LHCN-M2 (cell line): ENCODE data around the gene HSD17B8. TPM values are rescaled to one million over a fixed set of nuclear protein-coding genes. Genes with fewer than 3 reads are reported as not detected.

Experiments
- DNase-seq: peaks from one replicate; pipeline ENCODE4 v3.0.0-alpha.2; 2012; ENCODE audit warnings: low read depth
- total RNA-seq: library from RNA; depleted of rRNA; stranded (reverse); fragments of >200 nt; gene quantifications from 2 replicates; pipeline ENCODE4 v1.2.3, GENCODE V29; 2014

HSD17B8 gene
- total RNA-seq, 1 experiment from 2014 or later, result 9.1 TPM

DNA sequence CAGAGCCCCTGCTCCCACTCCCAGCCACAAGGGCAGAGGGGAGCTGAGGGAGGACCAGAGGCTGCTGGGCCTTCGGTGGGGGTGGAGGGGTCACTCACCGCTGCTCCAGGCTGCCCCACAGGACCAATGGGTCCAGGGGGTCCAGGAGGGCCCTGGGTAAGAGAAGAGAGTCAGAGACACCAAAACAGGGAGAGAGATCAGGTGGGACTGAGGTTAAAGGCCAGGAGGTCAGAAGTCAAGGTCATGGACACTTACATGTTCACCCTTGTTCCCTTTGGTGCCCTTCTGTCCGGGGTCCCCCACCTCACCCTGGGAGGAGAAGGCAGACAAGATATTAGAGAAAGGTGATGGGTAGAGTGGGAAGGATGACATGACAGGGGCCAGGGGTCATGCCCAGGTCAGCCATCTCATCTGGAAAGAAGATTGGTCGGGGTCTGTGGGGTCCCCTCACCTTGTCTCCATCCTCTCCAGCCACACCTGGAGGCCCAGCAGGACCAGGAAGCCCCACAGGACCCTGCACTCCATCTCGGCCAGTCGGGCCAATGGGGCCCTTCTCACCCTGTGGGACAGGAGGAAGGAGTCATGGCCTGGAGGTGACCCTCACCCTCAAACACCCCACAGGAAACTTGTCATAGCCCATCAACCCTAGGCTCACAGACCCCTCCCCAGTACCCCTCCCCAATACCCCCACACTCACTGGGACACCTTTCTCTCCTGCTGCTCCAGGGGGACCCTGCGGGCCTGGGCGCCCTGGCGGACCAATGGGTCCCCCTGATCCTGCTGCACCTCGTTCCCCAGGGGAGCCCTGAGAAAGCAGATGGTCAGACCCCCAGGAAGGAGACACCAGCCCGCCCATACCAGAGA, 33.2 kb upstream of the HSD17B8 start:
- no peak for DNase-seq

DNA sequence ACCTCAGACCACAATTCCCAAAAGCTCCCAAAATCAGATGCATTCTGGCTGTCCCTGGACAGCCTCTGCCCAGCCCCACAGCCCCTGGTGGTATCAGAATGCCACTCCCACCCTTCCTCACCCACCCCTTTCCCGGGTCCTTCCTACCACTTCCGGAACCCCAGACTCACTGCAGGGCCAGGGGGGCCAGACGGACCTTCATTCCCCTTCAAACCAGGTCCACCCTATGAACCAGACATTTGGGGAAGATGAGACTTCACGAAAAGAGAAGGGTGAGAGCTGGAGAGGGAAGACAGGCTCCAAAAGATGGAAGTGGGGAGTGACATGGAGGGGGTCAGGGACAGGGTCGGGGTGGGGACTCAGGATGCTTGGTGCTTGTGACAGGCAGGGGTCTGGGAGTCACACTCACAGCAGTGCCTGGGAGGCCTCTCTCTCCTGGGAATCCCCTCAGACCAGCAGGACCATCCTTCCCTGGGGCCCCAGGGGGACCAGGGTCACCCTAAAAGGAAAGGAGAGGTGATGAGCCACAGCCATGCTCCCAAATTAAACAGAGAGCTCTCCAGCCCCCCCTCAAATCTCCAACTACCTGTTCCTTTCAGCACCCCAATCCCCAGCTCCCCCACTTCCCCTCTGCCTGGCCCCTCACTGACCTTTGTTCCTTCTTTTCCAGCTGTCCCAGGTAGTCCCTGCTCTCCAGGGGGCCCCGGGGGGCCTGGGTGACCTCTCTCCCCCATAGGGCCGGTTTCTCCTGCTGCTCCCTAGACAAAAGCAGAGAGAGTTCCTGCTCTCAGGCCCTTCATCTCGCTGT, 32.4 kb upstream of the HSD17B8 start:
- no peak for DNase-seq

DNA sequence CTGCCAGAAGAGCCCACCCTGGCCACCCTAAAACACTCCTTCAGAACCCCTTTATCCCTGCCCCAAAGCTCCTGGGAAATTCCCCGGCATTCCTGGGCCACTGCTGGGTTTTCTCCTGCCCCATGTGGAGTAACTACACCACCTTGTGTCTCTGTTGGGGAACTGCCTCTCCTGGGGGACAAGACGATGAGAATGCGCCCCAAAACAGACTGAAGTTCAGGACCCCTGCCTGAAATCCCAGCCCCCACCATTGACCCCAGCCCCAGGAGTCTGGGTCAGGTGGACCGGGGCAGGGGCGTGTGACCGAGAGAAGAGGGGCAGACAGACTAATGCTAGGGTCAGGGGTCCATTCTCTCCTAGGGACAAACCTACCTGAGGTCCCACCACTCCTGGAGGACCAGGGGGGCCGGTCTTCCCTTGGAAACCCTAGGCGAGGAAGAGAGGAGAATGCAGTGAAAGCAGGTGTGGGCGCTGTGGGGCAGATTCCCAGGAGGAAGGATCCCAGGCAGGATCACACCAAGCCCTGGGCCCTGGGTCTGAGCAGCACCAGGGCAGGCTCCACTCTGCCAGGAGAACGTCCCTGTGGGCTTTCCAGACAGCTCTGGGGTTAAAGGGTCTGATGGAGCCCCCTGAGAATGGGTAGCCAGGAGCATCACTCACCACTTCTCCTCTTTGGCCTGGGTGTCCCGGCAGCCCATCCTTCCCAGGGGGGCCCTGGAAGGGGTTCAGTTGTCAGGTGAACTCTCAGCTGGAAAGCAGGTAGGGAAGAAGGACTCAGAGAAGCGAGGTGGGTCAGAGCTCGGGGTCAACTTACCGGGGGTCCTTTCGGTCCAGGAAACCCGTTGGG, 31.5 kb upstream of the HSD17B8 start:
- peak; percentile 39 for DNase-seq

DNA sequence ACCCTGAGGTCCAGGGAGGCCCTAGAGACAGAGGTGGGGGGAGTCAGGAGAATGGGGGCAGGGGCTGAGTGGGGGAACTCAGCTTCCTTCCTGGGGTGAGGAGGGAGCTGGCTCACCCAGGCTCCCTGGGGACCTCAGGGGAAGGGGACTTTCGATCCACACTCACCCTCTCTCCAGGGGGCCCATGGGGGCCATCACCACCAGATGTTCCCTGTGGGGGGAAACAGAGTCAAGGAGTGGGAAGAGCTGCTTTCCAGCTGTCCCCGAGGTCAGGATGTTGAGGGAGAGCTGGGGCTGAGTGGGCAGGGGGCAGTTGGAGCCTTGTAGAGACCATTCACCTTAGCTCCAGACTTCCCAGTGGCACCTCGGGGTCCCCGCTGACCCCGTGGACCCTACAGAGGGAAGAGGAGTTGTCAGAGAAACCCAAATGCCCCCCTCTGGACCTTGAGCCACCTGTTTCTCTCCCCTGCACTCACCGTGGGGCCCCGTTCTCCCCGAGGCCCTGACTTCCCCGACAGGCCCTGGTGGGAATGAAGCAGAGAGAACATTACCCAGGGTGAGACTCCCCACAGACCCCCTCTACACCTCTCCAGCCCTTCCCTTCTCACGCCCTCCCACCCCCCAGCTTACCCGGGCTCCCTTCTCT, 30.8 kb upstream of the HSD17B8 start:
- DNase-seq, result no peak

DNA sequence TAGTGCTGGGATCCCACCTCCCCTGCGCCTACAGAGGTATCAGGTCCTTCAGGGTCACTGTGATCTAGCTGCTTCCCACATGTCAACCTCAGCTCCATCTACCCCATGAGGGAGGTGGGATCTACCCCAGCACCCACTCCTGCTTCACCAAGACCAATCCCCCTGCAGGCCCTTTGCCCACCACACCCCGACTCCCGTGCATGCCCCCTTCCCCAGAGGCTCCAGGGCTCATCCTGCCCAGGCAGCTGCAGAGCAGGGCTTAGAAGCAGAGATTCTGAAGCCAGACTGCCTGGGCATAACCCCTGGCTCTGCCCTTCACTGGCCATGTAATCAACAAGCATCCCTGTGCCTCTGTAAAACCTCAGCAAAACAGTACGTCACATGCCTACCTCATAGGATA, 29.7 kb upstream of the HSD17B8 start:
- no peak for DNase-seq

DNA sequence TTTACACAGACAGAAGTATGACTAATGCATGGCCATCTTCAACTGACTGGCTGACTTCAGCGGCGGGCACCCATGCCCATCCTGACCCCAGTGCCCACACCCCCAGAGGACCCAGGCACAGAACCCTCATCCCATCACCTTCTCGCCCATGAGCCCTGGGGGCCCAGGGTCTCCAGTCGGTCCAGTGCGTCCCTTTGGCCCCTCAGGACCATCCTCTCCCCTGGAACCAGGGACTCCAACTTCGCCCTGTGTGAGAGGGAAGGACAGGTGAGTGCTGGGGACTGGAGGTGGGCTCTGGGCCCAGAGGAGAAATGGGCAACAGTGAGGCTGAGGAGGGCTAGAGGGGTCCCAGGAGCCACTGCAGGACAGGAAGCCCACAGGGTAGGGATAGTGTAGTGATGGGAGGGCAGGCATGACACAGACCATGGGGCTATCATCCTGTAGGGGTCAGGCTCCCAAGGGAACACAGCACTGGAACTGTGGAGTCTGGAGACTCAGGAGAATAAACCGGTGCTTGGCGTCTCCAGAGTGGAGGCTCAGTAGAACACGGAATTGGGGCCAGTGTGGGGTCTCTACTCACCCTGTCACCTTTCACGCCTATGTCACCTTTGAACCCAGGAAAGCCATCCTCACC, 28.9 kb upstream of the HSD17B8 start:
- DNase-seq, result no peak

DNA sequence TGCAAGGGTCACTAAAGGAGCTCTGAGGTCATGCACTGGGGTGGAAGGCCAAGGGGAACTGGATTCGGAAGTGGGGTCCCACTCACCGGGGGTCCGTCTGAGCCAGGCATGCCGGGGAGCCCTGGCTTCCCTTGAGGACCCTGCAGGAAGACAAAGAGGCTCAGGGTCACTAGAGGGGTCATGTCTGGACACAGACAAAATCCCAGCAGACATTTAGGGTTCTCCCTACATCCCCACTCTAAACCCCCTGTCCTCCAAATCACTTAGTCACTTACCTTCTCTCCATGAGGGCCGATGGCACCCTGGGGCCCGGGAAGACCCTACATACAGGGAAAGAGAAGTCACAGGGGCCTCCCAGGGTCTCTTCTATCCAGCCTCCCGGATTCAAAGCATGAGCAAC, 27.5 kb upstream of the HSD17B8 start:
- no peak for DNase-seq

DNA sequence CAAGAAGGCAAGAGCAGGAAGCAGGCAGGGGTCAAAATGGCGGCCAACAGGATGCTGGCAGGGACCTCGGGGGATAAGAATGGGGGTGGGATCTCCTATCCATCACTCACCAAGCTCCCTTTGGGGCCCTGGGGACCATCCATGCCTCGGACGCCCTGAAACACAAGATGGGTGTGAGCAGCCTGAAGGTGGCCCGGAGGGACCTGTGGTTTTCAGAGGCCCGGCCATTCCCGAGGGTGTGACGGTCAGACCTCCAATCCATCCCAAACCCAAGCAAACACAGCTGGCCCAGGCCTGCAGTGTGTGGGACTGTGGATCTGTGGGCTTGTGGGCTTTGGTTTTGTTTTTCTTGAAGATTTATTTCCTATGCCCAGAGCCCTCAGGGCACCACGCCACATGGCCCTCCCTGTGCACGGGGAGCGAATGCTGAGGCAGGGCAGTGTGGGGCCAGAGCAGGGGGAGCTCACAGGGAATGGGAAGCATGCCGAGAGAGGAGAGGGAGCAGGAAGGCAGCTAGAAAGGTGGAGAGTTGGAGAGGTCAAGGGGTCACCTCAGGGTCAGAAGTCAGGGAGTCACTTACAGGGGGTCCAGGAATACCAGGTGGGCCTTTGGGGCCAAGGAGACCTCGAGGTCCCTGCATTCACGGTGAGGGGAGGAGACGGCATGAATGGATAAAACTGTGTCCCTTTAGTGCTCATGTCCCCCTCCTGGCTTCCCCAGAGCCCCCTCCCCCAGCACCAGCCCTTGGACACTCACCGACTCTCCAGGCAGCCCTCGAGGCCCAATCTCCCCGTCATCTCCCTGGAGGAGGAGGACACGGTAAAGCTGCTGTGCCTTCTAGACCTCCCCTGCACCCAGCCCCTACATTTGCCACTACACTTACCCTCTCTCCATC, 26.7 kb upstream of the HSD17B8 start:
- DNase-seq, result no peak

DNA sequence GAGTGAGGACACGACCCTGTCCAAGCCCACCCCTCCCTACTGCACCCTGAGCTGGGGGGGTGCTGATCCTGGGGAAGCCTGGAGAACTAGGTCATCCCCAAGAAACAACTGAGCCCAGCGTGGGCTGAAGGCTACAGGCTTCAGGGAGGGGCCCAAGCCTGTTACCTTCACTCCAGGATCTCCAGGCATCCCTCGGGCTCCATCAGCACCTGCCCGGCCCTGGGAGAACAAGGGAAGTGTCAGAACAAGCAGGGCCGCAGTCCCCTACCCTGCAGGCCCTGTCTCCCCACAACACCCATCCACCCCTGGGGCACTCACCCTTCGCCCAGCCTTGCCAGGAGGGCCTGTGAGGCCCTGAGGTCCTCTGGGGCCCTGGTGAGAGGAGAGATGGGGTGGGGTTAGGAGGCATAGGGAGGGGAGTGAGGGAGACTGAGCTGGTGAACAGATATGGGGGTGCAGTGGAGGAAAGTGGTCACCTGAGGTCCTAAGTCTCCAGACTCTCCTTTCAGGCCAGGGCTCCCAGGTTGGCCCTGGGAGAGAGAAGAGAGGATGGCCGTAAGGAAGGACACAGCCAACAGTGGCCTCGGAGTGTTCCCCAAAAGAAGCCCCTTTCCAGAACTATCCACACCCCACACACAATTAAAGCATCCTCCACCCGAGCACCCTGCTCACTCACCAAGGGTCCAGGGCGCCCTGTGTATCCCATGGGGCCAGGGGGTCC, 25.5 kb upstream of the HSD17B8 start:
- DNase-seq, result no peak

DNA sequence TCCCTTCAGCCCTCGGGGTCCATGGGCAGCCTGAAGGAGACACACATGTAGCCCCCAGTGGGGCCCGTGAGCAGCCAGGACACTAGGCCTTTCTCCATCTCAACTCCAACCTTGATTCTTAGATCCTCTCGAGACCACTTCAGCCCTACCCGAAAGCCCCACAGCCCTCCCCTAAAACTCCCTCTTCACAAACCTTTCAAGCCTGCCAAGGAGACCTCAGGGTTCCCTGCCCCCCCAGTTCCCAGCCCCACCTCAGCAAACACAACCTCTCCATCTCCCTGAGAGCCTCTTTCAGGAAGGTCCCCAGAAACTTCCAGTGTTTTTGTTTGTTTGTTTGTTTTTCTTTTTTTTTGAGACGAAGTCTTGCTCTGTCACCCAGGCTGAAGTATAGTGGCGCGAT, 23.3 kb upstream of the HSD17B8 start:
- no peak for DNase-seq

DNA sequence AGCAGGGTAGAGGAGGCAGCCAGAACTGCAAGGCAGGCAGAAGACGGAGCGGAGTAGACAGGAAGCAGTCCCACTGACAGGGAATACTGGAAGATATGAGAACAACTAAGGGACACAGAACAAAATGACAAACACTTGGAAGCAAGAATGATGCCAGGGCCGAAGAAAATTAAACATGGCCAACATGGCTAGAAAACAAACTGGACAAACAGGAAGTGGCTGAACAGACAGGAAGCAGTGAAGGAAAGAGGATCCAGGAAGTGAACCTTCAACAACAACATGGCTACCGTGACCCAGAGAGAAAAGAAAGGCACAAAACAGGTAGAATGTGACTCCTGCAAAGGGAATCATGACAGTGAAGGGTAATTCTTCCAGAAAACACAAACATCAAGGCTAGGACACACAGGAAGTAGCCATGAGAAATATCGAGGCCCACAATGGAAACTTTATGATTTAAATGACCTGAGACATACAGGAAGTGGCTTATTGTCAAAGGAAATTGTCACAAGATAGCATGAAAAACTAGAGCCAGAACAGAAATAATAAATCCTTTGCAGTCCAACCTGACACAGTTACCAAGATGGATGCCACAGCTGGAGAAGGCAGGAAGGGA, 21.3 kb upstream of the HSD17B8 start:
- DNase-seq, result no peak

DNA sequence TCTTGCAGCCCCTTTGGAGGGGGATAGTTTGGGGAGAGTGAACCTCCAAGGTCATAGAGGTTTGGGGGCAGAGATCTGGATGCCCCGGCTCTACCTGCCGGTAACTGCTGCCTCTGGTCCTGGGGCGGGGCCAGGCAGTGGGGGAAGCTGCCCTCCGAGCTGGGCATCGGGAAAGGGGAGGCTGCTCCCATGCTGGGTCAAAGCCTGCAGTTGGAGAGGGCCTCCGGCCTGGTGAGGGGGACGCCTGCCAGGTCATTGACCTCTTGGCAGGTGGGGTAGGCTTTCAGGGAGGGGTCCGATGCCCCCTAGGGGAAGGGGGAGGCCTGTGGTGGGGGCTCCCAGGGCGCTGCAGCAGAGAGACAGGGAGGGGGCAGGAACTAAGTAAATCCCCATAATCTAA, 19.3 kb upstream of the HSD17B8 start:
- no peak for DNase-seq

DNA sequence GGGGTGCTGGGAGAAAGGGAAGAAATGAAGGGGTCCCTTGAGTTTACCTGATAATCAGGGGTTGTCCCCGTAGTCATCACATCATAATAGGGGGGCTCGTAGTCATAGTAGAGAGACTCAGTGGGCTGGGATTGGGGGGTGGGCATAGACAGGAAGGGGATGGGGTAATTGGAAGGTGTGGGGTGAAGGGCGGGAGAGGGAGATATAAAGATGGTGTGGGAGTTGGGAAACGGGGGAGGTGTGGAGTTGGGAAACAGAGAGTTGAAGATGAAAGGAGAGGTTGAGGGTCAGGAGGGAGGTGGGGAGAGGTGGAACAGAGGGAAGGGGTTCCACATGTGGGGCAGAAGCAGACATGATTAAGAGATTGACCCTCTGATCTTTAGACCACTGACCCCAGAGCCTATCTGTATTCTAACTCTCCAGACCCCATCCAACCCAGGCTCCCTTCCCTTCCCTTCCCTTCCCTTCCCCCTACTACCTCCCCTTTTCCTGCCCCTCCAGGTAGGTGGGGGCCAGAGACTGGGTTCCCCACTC, 18.7 kb upstream of the HSD17B8 start:
- no peak for DNase-seq

DNA sequence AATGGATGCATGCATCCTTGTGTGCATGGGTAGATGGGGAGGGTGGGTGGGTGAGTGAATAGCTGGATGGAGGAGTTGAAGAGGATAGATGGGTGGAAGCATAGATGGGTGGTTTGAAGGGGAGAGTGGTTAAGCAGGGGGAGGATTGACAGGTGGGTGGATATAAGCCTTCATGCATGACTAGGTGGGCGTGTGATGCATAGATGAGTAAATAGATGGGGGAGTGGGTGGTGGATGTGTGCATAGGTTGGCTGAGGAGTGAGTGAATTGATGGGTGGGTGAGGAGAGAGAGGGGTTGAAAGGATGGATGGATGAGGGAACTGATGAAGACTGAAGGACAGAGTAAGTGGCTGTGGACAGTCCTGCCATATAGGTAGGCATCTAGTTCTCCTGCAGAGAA, 16.6 kb upstream of the HSD17B8 start:
- no peak for DNase-seq

DNA sequence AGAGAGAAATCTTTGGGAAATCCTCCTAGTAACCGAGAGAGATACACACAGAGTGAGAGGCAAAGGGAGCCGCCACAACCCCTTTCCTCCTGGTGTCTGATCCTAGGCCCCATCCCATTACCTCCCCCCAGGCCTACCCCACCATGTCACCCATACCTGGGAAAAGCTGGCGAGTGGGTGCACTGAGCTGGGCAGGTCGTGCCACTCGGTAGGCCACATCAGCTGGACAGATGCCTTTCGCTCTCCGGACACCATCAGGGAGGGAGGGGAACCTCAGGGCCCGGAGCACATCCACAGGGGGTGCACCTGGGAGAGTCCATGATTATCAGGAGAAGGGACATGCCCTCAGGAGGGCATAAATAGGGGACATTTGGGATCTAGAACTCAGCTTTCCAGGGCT, 15.3 kb upstream of the HSD17B8 start:
- DNase-seq, result no peak

DNA sequence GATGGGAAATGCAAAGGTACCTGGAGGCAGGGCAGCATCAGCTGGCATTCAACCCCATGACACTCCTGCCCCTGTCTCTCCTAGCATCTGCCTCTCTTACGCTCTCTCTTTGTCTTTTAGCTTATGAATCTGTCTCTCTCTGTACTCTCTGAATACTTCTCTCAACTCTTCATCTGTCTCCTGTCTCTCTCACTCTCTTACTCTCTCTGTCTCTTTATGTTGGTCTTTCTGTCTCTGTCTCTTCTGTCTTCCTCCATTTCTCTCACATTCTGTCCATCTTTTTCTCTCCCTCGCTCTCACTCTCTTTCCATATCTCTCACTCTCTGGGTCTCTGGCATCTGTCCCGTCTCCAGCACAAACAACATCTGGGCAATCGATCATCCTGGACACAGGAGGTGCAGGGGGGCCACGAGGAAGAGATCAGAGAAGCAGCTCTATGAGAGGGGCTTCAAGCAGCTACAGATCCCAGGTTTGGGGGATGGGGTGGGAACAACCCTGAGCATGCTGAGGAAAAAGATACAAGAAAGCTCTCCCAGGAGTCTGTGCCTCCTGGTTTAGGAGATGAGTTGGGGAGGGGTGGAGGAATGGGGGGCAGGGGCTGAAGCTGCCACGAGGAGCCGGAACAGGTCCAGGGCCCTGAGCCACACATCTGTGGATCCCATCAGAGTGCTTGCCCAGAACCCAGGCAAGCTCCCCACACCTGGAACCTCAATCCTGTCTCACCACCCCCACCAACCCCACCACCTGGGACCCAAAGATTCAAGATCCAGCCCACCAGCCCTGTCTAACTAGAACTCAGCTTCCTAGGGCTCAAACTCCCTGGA, 14.6 kb upstream of the HSD17B8 start:
- no peak for DNase-seq

DNA sequence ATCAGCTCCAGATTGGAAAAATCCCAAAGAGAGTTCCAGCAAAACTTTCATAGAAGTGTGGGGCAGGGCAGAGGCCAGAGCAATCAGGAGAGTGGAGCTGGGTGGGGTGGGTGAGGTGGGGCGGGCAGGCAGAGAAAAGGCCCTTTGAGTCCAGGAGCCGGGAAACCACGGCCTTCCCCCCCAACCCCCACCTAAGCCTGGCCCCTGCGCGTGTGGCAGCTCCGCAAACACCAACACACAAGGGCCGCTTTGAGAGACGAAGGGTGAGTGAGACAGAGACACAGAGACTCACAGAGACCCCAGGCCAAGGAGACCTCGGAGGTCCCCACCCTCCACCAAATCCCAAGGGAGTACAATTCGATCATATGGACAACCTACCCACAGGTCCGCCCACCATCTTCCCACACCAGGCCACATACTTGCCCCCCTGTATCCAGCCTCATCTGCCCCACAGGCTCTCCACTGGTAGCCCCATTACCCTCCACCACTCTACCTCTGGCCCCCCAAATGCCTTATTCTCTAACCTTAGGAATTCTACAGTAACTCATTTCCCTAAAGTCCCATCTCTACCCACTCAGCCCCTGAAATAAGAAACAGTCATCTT, 13.8 kb upstream of the HSD17B8 start:
- DNase-seq, result no peak
